NCI-H1105 treated with DMSO at 0.1 percent for 48 hours (cell line): ENCODE measurements around the gene AK4.
A peak's percentile ranks its signal among the peaks of the same experiment; 100 is the strongest.
"Not testable (repeated sequence)": the region's sequence is repeated elsewhere in the genome, so short reads cannot be mapped to it uniquely, and the experiment has no call there.

Experiments used
- DNase-seq: peaks from one replicate; lab custom pipeline; 2025; lab: John Stamatoyannopoulos, UW

AK4 gene

GRCh38 chr1:65214340-65215027 is 66.5 kb downstream of the AK4 start:
- no peak for DNase-seq

GRCh38 chr1:65216989-65217388 is 69.0 kb downstream of the AK4 start:
- DNase-seq: no peak

- DNase-seq: no peak
Measured at GRCh38 chr1:65221638-65222339, 73.8 kb downstream of the AK4 start.

GRCh38 chr1:65222340-65222940 is 74.4 kb downstream of the AK4 start:
- no peak for DNase-seq

- DNase-seq: no peak
Measured at GRCh38 chr1:65224681-65225091, 76.7 kb downstream of the AK4 start.

GRCh38 chr1:65225179-65225578 is 77.2 kb downstream of the AK4 start:
- DNase-seq: no peak

GRCh38 chr1:65229201-65229600 is 81.2 kb downstream of the AK4 start:
- no peak for DNase-seq

GRCh38 chr1:65229754-65230339 is 81.8 kb downstream of the AK4 start:
- DNase-seq: no peak

GRCh38 chr1:65230731-65231481 is 82.9 kb downstream of the AK4 start:
- DNase-seq: no peak

GRCh38 chr1:65231718-65232330 is 83.8 kb downstream of the AK4 start:
- DNase-seq: no peak

- DNase-seq: no peak
Measured at GRCh38 chr1:65232461-65232990, 84.5 kb downstream of the AK4 start.

GRCh38 chr1:65233782-65234181 is 85.8 kb downstream of the AK4 start:
- DNase-seq: no peak

- peak; percentile 74 for DNase-seq
Measured at GRCh38 chr1:65235867-65236805, 88.1 kb downstream of the AK4 start.

- not testable (repeated sequence) for DNase-seq
Measured at GRCh38 chr1:65237088-65237487, 89.1 kb downstream of the AK4 start.

- DNase-seq: no peak
Measured at GRCh38 chr1:65237503-65237902, 89.5 kb downstream of the AK4 start.

- DNase-seq: no peak
Measured at GRCh38 chr1:65238010-65238409, 90.0 kb downstream of the AK4 start.

- DNase-seq: no peak
Measured at GRCh38 chr1:65243491-65243890, 95.5 kb downstream of the AK4 start.

- no peak for DNase-seq
Measured at GRCh38 chr1:65245295-65245694, 97.3 kb downstream of the AK4 start.

GRCh38 chr1:65247419-65248359 is 99.7 kb downstream of the AK4 start:
- no peak for DNase-seq
